GM18873 (cell line): ENCODE measurements around the gene AMH.
"Not testable (repeated sequence)": the region's sequence is repeated elsewhere in the genome, so short reads cannot be mapped to it uniquely, and the experiment has no call there.

Source experiments
- ATAC-seq: cut with Tn5 transposase; IDR thresholded peaks from one replicate; pipeline ENCODE4 v1.9.1; 2021; ENCODE audit warnings: mild to moderate bottlenecking, moderate library complexity, moderate number of reproducible peaks; ENCODE audit not compliant: unreplicated experiment, low FRiP score

AMH gene

GRCh38 chr19:2249010-2249866, at the start of gene AMH:
TSS of gene AMH (plus strand) at chr19:2249323. CDS start at chr19:2249333, 10 bp downstream.
- no peak for ATAC-seq

- no peak for ATAC-seq
Observed at GRCh38 chr19:2199861-2200623, 49.1 kb upstream of the AMH start.

- not testable (repeated sequence) for ATAC-seq
Observed at GRCh38 chr19:2200624-2201294, 48.4 kb upstream of the AMH start.

- ATAC-seq: no peak
Observed at GRCh38 chr19:2201473-2202148, 47.5 kb upstream of the AMH start.

- no peak for ATAC-seq
Observed at GRCh38 chr19:2202366-2202765, 46.8 kb upstream of the AMH start.

GRCh38 chr19:2207008-2207407, 42.1 kb upstream of the AMH start:
- ATAC-seq: no peak

- no peak for ATAC-seq
Observed at GRCh38 chr19:2207991-2208860, 40.9 kb upstream of the AMH start.

GRCh38 chr19:2208975-2209374, 40.1 kb upstream of the AMH start:
- ATAC-seq: no peak

- ATAC-seq: no peak
Observed at GRCh38 chr19:2209408-2209807, 39.7 kb upstream of the AMH start.

GRCh38 chr19:2210206-2210605, 38.9 kb upstream of the AMH start:
- ATAC-seq: no peak

GRCh38 chr19:2210987-2211740, 38.0 kb upstream of the AMH start:
- no peak for ATAC-seq

GRCh38 chr19:2212861-2213711, 36.0 kb upstream of the AMH start:
- ATAC-seq: no peak

GRCh38 chr19:2213799-2214198, 35.3 kb upstream of the AMH start:
- no peak for ATAC-seq

GRCh38 chr19:2214251-2214650, 34.9 kb upstream of the AMH start:
- no peak for ATAC-seq

- ATAC-seq: no peak
Observed at GRCh38 chr19:2215281-2215751, 33.8 kb upstream of the AMH start.

- ATAC-seq: no peak
Observed at GRCh38 chr19:2216361-2217225, 32.5 kb upstream of the AMH start.

GRCh38 chr19:2217591-2217990, 31.5 kb upstream of the AMH start:
- no peak for ATAC-seq
